ENCODE results near the gene DACT2. TPM values are rescaled to one million over a fixed set of nuclear protein-coding genes. Genes with fewer than 3 reads are reported as not detected.

DACT2 gene
- total RNA-seq, 3 donors from 2014 or later (not counting 1 experiment from before 2014, with no cell fraction given), result not detected

- H3K9me3 Mint-ChIP-seq, result no peaks in the 10 kb centered on the region
- H3K4me3 Mint-ChIP-seq, result no peak overlapping the region
- no peak overlapping the region for H3K27ac Mint-ChIP-seq
- no peak for TF ChIP-seq CTCF (IDR thresholded peaks at IDR 0.05)
- peaks cover 9 to 13% of the 10 kb centered on the region in 2 donors for H3K4me1 Mint-ChIP-seq
- H3K27me3 Mint-ChIP-seq (ENCODE audit: low read depth in 2 of 2), result peaks cover 24 to 30% of the 10 kb centered on the region in 2 donors
- ATAC-seq, result no peak
- no peaks in the 10 kb centered on the region for H3K36me3 Mint-ChIP-seq
- peaks cover 4% of the 10 kb centered on the region for H3K4me1 ChIP-seq (ENCODE audit: control insufficient read depth, insufficient read depth, low read length)
- 80% methylated on average over 8 of the region's 10 CpGs for WGBS (ENCODE audit: insufficient coverage)
- H3K4me3 ChIP-seq (ENCODE audit: low read length), result no peak overlapping the region
- intact Hi-C loops (cut with micrococcal nuclease), result no loop called here
- no peaks in the 10 kb centered on the region for H3K27me3 ChIP-seq (ENCODE audit: control insufficient read depth, insufficient read depth, low read length)
- no peak overlapping the region for H3K27ac ChIP-seq (ENCODE audit: low read length)
- no peak for DNase-seq
- no peaks in the 10 kb centered on the region for H3K9me3 ChIP-seq (ENCODE audit: control insufficient read depth, insufficient read depth, low read length)
- no peaks in the 10 kb centered on the region for H3K36me3 ChIP-seq (ENCODE audit: control insufficient read depth, insufficient read depth, low read length)
Measured at GRCh38 chr6:168362276-168362990, 42.9 kb upstream of the DACT2 start.

- ATAC-seq, result no peak
- no peak overlapping the region for H3K27ac ChIP-seq (ENCODE audit: low read length)
- no peak overlapping the region for H3K4me3 Mint-ChIP-seq
Measured at GRCh38 chr6:168361766-168362165, 42.2 kb upstream of the DACT2 start.

GRCh38 chr6:168359794-168360193 lies 40.2 kb upstream of the DACT2 start:
- no peaks in the 10 kb centered on the region for H3K9me3 Mint-ChIP-seq

More at GRCh38 chr6:168361766-168362165, 42.2 kb upstream of the DACT2 start:
- H3K27me3 ChIP-seq (ENCODE audit: control insufficient read depth, insufficient read depth, low read length), result no peaks in the 10 kb centered on the region
- H3K4me3 ChIP-seq (ENCODE audit: low read length), result no peak overlapping the region
- intact Hi-C loops (cut with micrococcal nuclease), result no loop called here
- H3K27me3 Mint-ChIP-seq (ENCODE audit: low read depth in 2 of 2), result peaks cover 24 to 29% of the 10 kb centered on the region in 2 donors
- H3K4me1 ChIP-seq (ENCODE audit: control insufficient read depth, insufficient read depth, low read length), result no peaks in the 10 kb centered on the region
- H3K9me3 ChIP-seq (ENCODE audit: control insufficient read depth, insufficient read depth, low read length), result no peaks in the 10 kb centered on the region
- H3K36me3 Mint-ChIP-seq, result no peaks in the 10 kb centered on the region
- DNase-seq, result no peak
- TF ChIP-seq CTCF (IDR thresholded peaks at IDR 0.05), result no peak
- no peaks in the 10 kb centered on the region for H3K9me3 Mint-ChIP-seq
- 88% methylated on average over 8 of the region's 9 CpGs for WGBS (ENCODE audit: insufficient coverage)
- no peaks in the 10 kb centered on the region for H3K36me3 ChIP-seq (ENCODE audit: control insufficient read depth, insufficient read depth, low read length)
- peaks cover 6 to 8% of the 10 kb centered on the region in 2 donors for H3K4me1 Mint-ChIP-seq
- H3K27ac Mint-ChIP-seq, result no peak overlapping the region

More at GRCh38 chr6:168359794-168360193, 40.2 kb upstream of the DACT2 start:
- Mint-ChIP-seq H3K4me1 (no peaks in the 10 kb centered on the region), H3K27me3 (ENCODE audit: low read depth in 2 of 2) (peaks cover 24 to 29% of the 10 kb centered on the region in 2 donors), H3K4me3 (no peak overlapping the region), H3K27ac (no peak overlapping the region), H3K36me3 (no peaks in the 10 kb centered on the region)
- Histone ChIP-seq H3K36me3 (ENCODE audit: control insufficient read depth, insufficient read depth, low read length) (no peaks in the 10 kb centered on the region), H3K27me3 (ENCODE audit: control insufficient read depth, insufficient read depth, low read length) (no peaks in the 10 kb centered on the region), H3K9me3 (ENCODE audit: control insufficient read depth, insufficient read depth, low read length) (no peaks in the 10 kb centered on the region), H3K4me1 (ENCODE audit: control insufficient read depth, insufficient read depth, low read length) (no peaks in the 10 kb centered on the region), H3K4me3 (ENCODE audit: low read length) (no peak overlapping the region), H3K27ac (ENCODE audit: low read length) (no peak overlapping the region)
- WGBS (ENCODE audit: insufficient coverage), result 88% methylated on average over 14 of the region's 14 CpGs
- DNase-seq, result no peak
- intact Hi-C loops (cut with micrococcal nuclease), result no loop called here
- no peak for ATAC-seq
- no peak for TF ChIP-seq CTCF (IDR thresholded peaks at IDR 0.05)
